ENCODE results near the gene ARHGEF33. TPM values are rescaled to one million over a fixed set of nuclear protein-coding genes. Genes with fewer than 3 reads are reported as not detected.
A peak's percentile ranks its signal among the peaks of the same experiment; 100 is the strongest.

Gene ARHGEF33
- total and polyA plus RNA-seq, 5 experiments from 2014 or later, result 1.0 TPM; not detected in 4

DNA sequence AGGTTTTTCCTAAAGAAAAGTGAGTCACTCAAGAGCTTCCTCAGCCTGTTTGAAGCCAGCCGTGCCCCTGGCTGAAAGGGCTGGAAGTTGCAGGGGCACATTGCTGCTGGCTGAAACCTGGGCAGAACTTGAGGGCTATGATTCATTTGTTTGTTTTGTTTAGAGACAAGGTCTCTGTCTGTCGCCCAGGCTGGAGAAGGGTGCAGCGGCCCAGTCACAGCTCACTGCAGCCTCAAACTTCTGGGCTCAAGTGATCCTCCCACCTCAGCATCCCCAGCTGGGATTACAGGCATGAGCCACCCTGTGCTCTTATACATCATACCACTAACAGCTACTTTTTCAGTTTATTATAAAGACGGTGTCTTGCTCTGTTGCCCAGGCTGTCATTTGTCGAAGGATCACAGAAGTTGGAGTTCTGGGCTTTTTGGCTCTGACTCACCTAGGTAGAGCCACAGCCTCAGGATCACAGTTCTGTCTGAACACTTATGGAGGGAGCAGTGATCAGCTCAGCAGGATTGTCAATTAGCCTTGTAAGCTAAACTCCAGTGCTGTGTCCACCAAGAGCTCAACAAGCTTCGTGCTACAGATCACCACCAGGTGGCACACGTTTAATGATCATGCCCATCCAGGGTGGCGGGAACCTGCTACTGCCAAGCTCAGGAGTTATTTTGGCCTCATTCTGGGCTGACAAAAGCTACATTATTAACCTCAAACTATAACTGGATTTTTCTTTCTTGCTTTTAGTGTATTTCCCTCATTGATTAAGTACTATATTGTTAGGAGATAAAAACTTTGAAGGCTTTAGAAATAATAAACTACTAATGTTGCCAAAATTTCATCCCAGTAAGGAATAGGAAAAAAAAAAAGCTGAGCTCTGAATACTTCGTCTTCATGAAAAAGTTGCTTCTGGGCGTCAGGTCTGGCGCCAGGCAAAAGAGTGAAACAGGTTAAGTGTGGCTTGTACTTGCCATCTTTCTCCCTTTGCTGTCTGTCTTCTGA lies 57.9 kb downstream of the ARHGEF33 start:
- no peaks in the 10 kb centered on the region for H3K4me1 Mint-ChIP-seq
- H3K27ac Mint-ChIP-seq, result no peak overlapping the region
- no peaks in the 10 kb centered on the region for H3K9me3 Mint-ChIP-seq
- DNase-seq, result peak; percentile 14 to 77 (median 46)
- no peaks in the 10 kb centered on the region for H3K36me3 Mint-ChIP-seq
- no peak overlapping the region for H3K4me3 Mint-ChIP-seq
- ATAC-seq, result peak; percentile 50 to 68
- POLR2A ChIA-PET, result interaction anchor here (0.7 kb wide), 1 partner anchor 548 kb away, joined by 3 read pairs; no protein-coding TSS in a partner anchor
- peaks cover 0 to 11% (median 0%) of the 10 kb centered on the region in 5 donors for H3K27me3 Mint-ChIP-seq

DNA sequence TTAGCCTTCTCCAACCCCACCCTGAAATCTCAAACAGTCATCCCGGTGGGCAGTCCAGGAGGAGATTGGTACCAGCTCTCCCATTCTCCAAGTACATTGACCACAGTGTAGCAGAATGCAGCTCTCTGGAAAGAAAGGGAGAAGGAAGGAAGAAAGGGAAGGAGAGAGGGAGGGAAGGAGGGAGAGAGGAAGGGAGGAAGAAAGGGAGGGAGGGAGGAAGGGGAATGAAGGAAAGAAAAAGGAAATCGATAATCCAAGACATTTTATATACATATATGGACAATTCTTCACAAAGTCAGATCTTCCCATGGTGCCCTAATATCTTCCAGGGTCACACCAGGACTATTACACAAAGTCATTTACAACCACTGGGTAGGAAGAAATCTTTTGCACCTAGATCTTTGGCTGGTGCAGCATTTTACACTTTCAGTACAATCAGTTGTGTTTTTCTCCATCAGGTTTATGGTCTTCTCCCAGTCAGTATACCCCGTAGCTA lies 58.8 kb downstream of the ARHGEF33 start:
- H3K4me3 Mint-ChIP-seq, result no peak overlapping the region
- H3K27me3 Mint-ChIP-seq, result peaks cover 0 to 7% (median 0%) of the 10 kb centered on the region in 5 donors
- DNase-seq (no peak), ATAC-seq (no peak)
- H3K27ac Mint-ChIP-seq, result no peak overlapping the region
- POLR2A ChIA-PET, result interaction anchor here (0.7 kb wide), 1 partner anchor 547 kb away, joined by 3 read pairs; no protein-coding TSS in a partner anchor
- no peaks in the 10 kb centered on the region for H3K36me3 Mint-ChIP-seq
- H3K9me3 Mint-ChIP-seq, result no peaks in the 10 kb centered on the region
- H3K4me1 Mint-ChIP-seq, result no peaks in the 10 kb centered on the region

DNA sequence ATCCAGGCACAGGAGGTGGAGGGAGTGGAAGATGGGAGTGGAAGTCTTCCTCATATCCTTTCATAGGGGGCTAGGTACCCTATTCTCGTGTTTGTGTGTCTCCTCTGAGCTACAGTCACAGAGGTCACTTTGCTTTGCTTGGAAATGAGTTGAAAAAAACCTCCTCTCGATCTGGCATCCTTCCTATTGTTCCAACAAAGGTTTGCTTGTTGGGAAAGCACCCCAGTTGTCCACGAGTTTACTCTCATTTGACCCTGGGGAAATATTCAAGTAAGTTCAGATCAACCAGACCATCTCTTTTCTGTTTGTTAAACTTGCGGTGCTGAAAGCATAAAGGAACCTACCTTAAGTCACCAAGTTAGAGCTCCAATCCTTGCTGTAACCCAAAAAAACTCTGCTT lies 59.3 kb downstream of the ARHGEF33 start:
- DNase-seq (no peak), ATAC-seq (no peak)
- Mint-ChIP-seq H3K27me3 (peaks cover 0 to 2% (median 0%) of the 10 kb centered on the region in 5 donors), H3K9me3 (no peaks in the 10 kb centered on the region), H3K4me1 (no peaks in the 10 kb centered on the region), H3K36me3 (no peaks in the 10 kb centered on the region), H3K27ac (no peak overlapping the region), H3K4me3 (no peak overlapping the region)
- POLR2A ChIA-PET, result no interaction called here

DNA sequence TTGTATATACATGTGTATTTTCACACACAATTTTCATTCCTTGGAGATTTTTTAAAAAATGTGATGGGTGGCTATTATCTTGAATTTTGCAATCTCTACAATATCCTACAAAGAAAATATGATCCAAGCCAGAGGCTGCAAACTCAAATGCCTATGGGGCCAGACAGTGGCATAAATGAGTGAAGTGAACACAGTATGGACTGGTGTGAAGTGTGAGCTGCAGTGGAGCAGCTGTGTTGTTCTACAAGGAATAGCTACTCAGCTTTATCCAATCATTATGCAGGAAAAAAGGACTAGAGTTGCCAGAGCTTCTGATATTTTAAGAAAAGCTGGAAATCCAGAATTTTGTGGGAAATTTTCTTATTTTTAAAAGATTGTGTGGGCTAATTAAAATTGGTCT lies 62.1 kb downstream of the ARHGEF33 start:
- H3K9me3 Mint-ChIP-seq, result no peaks in the 10 kb centered on the region
- H3K36me3 Mint-ChIP-seq, result no peaks in the 10 kb centered on the region
- H3K4me1 Mint-ChIP-seq, result no peaks in the 10 kb centered on the region
- no peak overlapping the region for H3K27ac Mint-ChIP-seq
- H3K27me3 Mint-ChIP-seq, result peaks cover 0 to 2% (median 0%) of the 10 kb centered on the region in 5 donors
- ATAC-seq, result no peak
- no peak overlapping the region for H3K4me3 Mint-ChIP-seq
- POLR2A ChIA-PET, result no interaction called here
- no peak for DNase-seq

DNA sequence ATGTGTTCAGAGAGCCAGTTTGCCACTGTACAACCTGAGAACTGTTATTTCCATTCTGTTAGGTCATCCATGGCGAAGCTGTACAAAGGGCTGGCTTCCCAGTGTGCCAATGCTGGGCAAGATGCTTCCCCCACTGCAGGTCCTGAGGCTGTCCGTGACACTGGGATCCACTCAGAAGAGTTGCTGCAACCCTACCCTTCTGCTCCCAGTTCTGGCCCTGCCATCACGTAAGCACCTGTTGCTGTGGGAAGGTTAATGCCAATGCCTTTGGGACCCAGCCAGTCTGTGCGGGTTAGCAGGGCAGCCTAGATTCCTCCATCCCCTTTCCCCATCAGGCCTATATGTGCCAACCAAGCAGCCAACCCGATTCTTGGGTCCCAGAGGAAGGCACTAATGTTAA lies 68.3 kb downstream of the ARHGEF33 start:
- no peak for DNase-seq
- peaks cover 0 to 4% (median 0%) of the 10 kb centered on the region in 3 donors for H3K36me3 Mint-ChIP-seq
- no peak for ATAC-seq
- H3K4me3 Mint-ChIP-seq, result peak overlapping the region in 2 of 10 donors; percentile 13 to 74
- H3K4me1 Mint-ChIP-seq, result peaks cover 0 to 6% (median 3%) of the 10 kb centered on the region in 4 donors
- H3K9me3 Mint-ChIP-seq, result peaks cover 0 to 2% (median 0%) of the 10 kb centered on the region in 9 donors
- H3K27me3 Mint-ChIP-seq, result peaks cover 10 to 25% (median 18%) of the 10 kb centered on the region in 5 donors
- POLR2A ChIA-PET, result no interaction called here
- no peak overlapping the region for H3K27ac Mint-ChIP-seq

DNA sequence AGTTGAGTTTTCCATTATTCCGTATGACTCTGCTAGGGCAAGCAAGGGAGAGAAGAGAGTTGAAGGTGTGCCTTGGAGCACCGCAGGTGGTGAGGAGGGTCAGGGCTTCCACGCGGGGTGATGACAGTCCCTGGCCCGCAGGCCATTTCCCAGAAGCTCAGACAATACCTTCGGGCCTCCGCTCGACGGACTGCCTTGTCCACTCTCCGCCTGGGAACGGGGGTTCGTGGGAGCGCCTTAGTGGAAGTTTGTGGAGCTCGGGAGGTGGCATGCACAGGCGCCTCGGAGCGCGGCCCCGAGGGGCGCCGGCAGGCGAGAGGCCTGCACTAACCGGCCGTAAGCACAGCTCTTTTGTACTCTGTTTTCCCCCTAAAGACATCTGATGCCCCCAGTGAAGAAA lies 69.8 kb downstream of the ARHGEF33 start:
- ATAC-seq (no peak), DNase-seq (no peak)
- peaks cover 0 to 6% (median 3%) of the 10 kb centered on the region in 4 donors for H3K4me1 Mint-ChIP-seq
- H3K27me3 Mint-ChIP-seq, result peaks cover 10 to 26% (median 19%) of the 10 kb centered on the region in 5 donors
- peak overlapping the region; percentile 45 to 78 (median 69) for H3K4me3 Mint-ChIP-seq
- H3K36me3 Mint-ChIP-seq, result peaks cover 0 to 4% (median 0%) of the 10 kb centered on the region in 3 donors
- POLR2A ChIA-PET, result no interaction called here
- H3K27ac Mint-ChIP-seq, result no peak overlapping the region
- peaks cover 0 to 2% (median 0%) of the 10 kb centered on the region in 9 donors for H3K9me3 Mint-ChIP-seq

DNA sequence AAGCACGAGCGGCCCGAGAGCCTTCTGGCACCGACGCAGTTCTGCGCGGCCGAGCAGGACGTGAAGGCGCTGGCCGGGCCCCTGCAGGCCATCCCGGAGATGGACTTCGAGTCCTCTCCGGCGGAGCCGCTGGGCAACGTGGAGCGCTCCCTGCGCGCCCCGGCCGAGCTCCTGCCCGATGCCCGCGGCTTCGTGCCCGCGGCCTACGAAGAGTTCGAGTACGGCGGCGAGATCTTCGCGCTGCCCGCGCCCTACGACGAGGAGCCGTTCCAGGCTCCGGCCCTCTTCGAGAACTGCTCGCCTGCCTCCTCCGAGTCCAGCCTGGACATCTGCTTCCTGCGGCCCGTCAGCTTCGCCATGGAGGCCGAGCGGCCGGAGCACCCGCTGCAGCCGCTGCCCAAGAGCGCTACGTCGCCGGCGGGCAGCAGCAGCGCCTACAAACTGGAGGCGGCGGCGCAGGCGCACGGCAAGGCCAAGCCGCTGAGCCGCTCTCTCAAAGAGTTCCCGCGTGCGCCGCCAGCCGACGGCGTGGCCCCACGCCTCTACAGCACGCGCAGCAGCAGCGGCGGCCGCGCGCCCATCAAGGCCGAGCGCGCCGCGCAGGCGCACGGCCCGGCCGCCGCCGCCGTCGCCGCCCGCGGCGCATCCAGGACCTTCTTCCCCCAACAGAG lies 70.4 kb downstream of the ARHGEF33 start:
- Mint-ChIP-seq H3K27me3 (peaks cover 10 to 26% (median 19%) of the 10 kb centered on the region in 5 donors), H3K4me3 (peak overlapping the region in 9 of 10 donors; percentile 10 to 78 (median 54)), H3K36me3 (peaks cover 0 to 4% (median 0%) of the 10 kb centered on the region in 3 donors), H3K27ac (peak overlapping the region in 1 of 10 donors; percentile 62), H3K9me3 (peaks cover 0 to 2% (median 0%) of the 10 kb centered on the region in 9 donors), H3K4me1 (peaks cover 0 to 6% (median 3%) of the 10 kb centered on the region in 4 donors)
- POLR2A ChIA-PET, result no interaction called here
- peak; percentile 99 for ATAC-seq
- peak; percentile 23 to 77 (median 58) for DNase-seq

DNA sequence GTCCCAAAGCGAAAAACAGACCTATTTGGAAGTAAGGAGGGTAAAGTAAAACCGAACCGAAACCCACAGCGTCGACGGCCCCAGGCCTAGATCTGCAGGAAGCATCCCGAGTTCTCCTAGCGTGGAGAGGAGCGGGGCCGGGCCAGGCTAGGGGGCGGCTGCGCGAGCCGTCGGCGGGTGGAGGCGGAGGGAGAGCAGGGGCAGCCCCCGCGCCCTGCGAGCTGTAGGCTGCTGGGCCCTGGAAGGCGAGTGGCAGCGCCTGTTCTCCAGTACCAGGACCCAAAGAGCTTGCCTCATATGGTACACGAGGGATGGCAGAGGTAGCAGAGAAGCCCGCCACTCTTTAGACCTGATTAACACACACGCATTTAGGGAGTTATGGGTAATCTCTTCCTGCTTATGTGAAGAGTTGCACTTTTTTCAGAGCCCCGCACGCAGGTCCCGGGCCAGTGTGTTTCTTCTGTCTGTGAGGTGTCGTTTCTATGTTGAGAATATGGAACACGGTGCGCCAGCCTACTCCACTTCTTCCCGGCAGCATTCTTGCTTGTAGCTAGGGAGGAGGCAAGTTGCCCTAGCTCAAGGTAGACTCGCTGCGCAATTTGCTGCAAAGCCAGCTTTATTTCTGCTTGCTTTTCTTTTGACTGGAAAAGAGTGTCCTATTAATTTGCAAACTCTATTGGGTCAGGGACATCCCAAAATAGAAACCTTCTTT lies 71.1 kb downstream of the ARHGEF33 start:
- peak overlapping the region in 9 of 10 donors; percentile 36 to 73 (median 54) for H3K4me3 Mint-ChIP-seq
- peaks cover 12 to 26% (median 19%) of the 10 kb centered on the region in 5 donors for H3K27me3 Mint-ChIP-seq
- POLR2A ChIA-PET, result no interaction called here
- DNase-seq, result peak in 2 of 10 donors; percentile 5 to 8
- H3K36me3 Mint-ChIP-seq, result peaks cover 0 to 4% (median 0%) of the 10 kb centered on the region in 3 donors
- peak overlapping the region in 1 of 10 donors; percentile 62 for H3K27ac Mint-ChIP-seq
- peaks cover 0 to 2% (median 0%) of the 10 kb centered on the region in 9 donors for H3K9me3 Mint-ChIP-seq
- peak; percentile 31 to 48 for ATAC-seq
- peaks cover 0 to 6% (median 3%) of the 10 kb centered on the region in 4 donors for H3K4me1 Mint-ChIP-seq

DNA sequence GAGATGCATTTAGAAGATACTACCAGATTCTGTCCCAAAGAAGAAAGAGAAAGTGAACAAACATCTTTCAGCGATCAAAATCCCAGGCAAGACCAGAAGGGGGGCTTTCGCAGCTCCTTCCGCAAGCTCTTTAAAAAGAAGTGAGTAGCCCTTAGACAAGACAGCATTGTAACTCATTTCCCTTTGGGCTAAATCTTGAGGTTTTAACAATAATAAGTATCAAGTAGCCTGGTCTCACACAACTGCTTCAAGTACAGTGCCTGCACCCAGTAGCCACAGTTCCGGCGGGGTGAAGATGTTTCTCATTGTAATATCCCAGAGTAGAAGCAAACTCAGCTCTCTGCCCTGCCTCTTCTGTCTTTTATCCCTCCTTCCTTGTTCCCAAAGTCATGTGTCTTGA lies 76.3 kb downstream of the ARHGEF33 start:
- DNase-seq (no peak), ATAC-seq (no peak)
- Mint-ChIP-seq H3K27ac (no peak overlapping the region), H3K36me3 (no peaks in the 10 kb centered on the region), H3K9me3 (no peaks in the 10 kb centered on the region), H3K4me3 (no peak overlapping the region), H3K27me3 (peaks cover 9 to 33% (median 14%) of the 10 kb centered on the region in 5 donors), H3K4me1 (peaks cover 0 to 1% (median 0%) of the 10 kb centered on the region in 4 donors)
- POLR2A ChIA-PET, result no interaction called here

DNA sequence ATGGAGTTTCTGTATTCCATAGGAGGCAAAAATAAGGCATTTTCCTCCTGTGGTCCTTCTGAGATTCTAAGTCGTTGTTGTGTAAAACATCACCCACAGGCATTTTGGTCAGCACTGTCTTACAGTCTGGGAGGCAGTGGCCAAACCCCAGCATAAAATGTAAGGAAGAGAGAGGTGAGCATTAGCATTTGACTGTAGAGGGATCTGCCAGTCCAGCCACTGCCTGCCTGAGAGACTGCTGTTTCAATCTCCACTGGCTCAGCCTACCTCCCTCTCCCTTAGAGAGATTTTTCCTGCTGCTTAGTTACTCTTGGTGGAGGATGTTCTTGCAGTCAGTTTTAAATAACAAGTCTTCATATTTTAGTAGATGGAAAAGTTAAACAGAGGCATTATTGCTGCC lies 77.0 kb downstream of the ARHGEF33 start:
- no peaks in the 10 kb centered on the region for H3K36me3 Mint-ChIP-seq
- POLR2A ChIA-PET, result no interaction called here
- H3K4me3 Mint-ChIP-seq, result no peak overlapping the region
- ATAC-seq, result no peak
- no peaks in the 10 kb centered on the region for H3K4me1 Mint-ChIP-seq
- no peak overlapping the region for H3K27ac Mint-ChIP-seq
- DNase-seq, result no peak
- H3K9me3 Mint-ChIP-seq, result peaks cover 0 to 6% (median 0%) of the 10 kb centered on the region in 9 donors
- peaks cover 6 to 26% (median 12%) of the 10 kb centered on the region in 5 donors for H3K27me3 Mint-ChIP-seq

DNA sequence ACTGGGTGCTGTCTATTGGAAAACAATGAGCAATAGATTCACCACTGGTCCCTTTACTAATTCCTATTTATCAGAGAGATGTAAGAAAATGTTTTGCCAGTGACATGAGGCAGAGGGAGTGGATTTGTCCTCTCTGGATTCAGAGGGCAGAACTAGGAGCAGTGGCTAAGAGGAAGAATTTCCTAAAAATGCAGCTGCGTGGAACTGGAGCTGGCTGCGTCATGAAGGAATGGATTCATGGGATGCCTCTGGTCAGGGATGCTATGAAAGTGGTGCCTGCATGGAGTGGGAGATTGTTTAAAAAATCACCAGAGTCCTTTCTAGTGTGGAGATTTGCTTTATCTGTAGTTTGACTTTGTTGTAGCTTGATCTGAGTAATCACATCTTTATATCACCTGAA lies 78.3 kb downstream of the ARHGEF33 start:
- peaks cover under 1 to 14% (median 10%) of the 10 kb centered on the region in 5 donors for H3K27me3 Mint-ChIP-seq
- POLR2A ChIA-PET, result no interaction called here
- H3K27ac Mint-ChIP-seq, result no peak overlapping the region
- peaks cover 0 to 11% (median 0%) of the 10 kb centered on the region in 9 donors for H3K9me3 Mint-ChIP-seq
- no peak for ATAC-seq
- H3K4me3 Mint-ChIP-seq, result no peak overlapping the region
- H3K36me3 Mint-ChIP-seq, result no peaks in the 10 kb centered on the region
- DNase-seq, result no peak
- H3K4me1 Mint-ChIP-seq, result no peaks in the 10 kb centered on the region

DNA sequence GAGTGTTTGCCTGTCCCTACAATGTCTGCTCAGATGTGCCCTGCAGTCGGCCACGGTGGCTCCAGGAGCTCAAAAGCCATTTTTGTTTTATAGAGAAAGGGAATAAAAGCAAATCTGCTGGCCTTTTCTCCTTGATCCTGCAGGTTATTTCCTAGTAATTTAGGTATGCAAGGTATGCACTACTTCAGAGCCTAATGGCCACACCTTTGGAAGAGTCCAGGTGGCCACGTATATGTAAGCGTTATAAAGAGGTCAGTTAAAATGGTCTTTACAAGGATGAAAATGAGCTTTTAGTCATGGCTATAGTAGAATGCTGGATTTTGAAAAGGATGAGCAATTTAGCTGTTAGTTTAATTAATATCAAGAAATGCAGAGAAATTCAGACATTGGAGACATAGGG lies 81.7 kb downstream of the ARHGEF33 start:
- H3K27ac Mint-ChIP-seq, result no peak overlapping the region
- peaks cover 0 to 7% (median 6%) of the 10 kb centered on the region in 5 donors for H3K27me3 Mint-ChIP-seq
- H3K9me3 Mint-ChIP-seq, result peaks cover 0 to 11% (median 0%) of the 10 kb centered on the region in 9 donors
- no peaks in the 10 kb centered on the region for H3K36me3 Mint-ChIP-seq
- DNase-seq (no peak), ATAC-seq (no peak)
- no peak overlapping the region for H3K4me3 Mint-ChIP-seq
- H3K4me1 Mint-ChIP-seq, result no peaks in the 10 kb centered on the region
- POLR2A ChIA-PET, result no interaction called here
